Measurements from ENCODE around the gene CAMK2A.

The CAMK2A gene

GRCh38 chr5:150184990-150185912, 104.3 kb downstream of the CAMK2A start:
- DNase-seq (ENCODE audit: low read depth), result no peak

- no peak for DNase-seq (ENCODE audit: low read depth)
Measured at GRCh38 chr5:150184006-150184405, 105.6 kb downstream of the CAMK2A start.

- no peak for DNase-seq (ENCODE audit: low read depth)
Measured at GRCh38 chr5:150183436-150183835, 106.1 kb downstream of the CAMK2A start.

- no peak for DNase-seq (ENCODE audit: low read depth)
Measured at GRCh38 chr5:150182774-150183173, 106.8 kb downstream of the CAMK2A start.

GRCh38 chr5:150181766-150182545, 107.6 kb downstream of the CAMK2A start:
- DNase-seq (ENCODE audit: low read depth), result no peak

- no peak for DNase-seq (ENCODE audit: low read depth)
Measured at GRCh38 chr5:150181027-150181426, 108.5 kb downstream of the CAMK2A start.

GRCh38 chr5:150180241-150181026, 109.1 kb downstream of the CAMK2A start:
- DNase-seq (ENCODE audit: low read depth), result no peak

- no peak for DNase-seq (ENCODE audit: low read depth)
Measured at GRCh38 chr5:150179019-150179620, 110.5 kb downstream of the CAMK2A start.

- DNase-seq (ENCODE audit: low read depth), result no peak
Measured at GRCh38 chr5:150178262-150178661, 111.3 kb downstream of the CAMK2A start.

- no peak for DNase-seq (ENCODE audit: low read depth)
Measured at GRCh38 chr5:150177721-150178120, 111.9 kb downstream of the CAMK2A start.

GRCh38 chr5:150176745-150177477, 112.7 kb downstream of the CAMK2A start:
- no peak for DNase-seq (ENCODE audit: low read depth)

GRCh38 chr5:150175536-150175935, 114.0 kb downstream of the CAMK2A start:
- no peak for DNase-seq (ENCODE audit: low read depth)

- no peak for DNase-seq (ENCODE audit: low read depth)
Measured at GRCh38 chr5:150175076-150175475, 114.5 kb downstream of the CAMK2A start.

GRCh38 chr5:150174285-150174684, 115.3 kb downstream of the CAMK2A start:
- DNase-seq (ENCODE audit: low read depth), result no peak

- DNase-seq (ENCODE audit: low read depth), result no peak
Measured at GRCh38 chr5:150173161-150173560, 116.4 kb downstream of the CAMK2A start.

GRCh38 chr5:150172556-150172955, 117.0 kb downstream of the CAMK2A start:
- DNase-seq (ENCODE audit: low read depth), result no peak

GRCh38 chr5:150172145-150172544, 117.4 kb downstream of the CAMK2A start:
- no peak for DNase-seq (ENCODE audit: low read depth)
